Measurements from ENCODE around the gene TRIM26.

DNA sequence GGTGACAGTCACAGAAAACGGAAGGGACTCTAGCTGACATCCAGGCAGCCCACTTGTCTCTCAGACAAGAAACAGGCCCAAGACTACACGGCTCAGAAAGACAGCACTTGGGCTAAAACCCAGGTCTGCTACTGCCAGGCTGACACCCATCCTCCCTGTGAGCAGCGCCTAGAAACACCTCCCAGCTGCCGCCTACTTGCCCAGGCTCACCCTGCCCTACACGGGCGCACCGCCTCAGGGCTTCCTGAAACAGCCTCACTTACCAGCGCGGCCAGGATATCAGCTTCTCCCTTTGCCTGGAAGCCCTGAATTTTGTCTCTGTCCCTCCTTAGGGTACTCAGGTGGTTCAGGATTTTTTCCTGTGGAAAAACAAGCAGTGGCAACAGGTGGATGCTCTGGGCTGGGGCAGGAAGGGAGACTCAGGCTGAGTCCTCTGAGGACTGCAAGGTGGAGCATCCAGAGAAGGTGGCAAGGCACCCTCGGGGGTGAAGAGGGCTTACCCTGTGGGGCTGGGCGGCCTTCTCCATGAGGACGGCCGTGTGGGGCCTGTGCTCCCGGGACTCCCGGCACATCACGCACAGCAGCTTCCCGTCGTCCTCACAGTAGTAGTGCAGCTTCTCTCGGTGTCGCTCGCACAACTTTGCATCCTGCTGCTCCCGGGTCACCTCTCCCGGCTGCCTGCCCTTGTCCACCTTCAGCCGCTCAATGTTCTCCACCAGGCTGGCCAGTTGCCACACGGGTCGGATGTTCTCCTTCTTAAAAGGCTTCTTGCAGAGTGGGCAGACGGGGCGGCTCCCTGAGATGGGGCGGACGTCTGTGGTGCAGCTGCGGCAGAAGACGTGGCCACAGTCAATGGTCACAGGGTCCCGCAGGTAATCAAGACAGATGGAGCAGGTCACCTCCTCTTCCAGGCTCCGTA lies 14.8 kb downstream of the TRIM26 start:
- TF ChIP-seq, protein P1, sequence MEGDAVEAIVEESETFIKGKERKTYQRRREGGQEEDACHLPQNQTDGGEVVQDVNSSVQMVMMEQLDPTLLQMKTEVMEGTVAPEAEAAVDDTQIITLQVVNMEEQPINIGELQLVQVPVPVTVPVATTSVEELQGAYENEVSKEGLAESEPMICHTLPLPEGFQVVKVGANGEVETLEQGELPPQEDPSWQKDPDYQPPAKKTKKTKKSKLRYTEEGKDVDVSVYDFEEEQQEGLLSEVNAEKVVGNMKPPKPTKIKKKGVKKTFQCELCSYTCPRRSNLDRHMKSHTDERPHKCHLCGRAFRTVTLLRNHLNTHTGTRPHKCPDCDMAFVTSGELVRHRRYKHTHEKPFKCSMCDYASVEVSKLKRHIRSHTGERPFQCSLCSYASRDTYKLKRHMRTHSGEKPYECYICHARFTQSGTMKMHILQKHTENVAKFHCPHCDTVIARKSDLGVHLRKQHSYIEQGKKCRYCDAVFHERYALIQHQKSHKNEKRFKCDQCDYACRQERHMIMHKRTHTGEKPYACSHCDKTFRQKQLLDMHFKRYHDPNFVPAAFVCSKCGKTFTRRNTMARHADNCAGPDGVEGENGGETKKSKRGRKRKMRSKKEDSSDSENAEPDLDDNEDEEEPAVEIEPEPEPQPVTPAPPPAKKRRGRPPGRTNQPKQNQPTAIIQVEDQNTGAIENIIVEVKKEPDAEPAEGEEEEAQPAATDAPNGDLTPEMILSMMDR (IDR thresholded peaks at IDR 0.05): no peak
- no peak for TF ChIP-seq EZH2 (IDR thresholded peaks at IDR 0.05; ENCODE audit: borderline replicate concordance, insufficient read depth, low read depth, low read length, poor library complexity, severe bottlenecking)

All from B cell (primary cell).